Ovary (tissue), 3 donors: Measurements from ENCODE around the gene PARD3B.

Experiments used
- EP300 ChIP-seq: sonication (generic); formaldehyde crosslinking; IDR thresholded peaks from one replicate; pipeline ENCODE4 v1.6.1; 2017; ENCODE audit warnings: antibody characterized with exemption
- POLR2A ChIP-seq: fragments of 450-650 bp; IDR thresholded peaks from one replicate; pipeline ENCODE4 v1.6.1; 2017; ENCODE audit warnings: antibody characterized with exemption, mild to moderate bottlenecking, moderate library complexity
- TF ChIP-seq, protein P1 (sequence below), 3 donors: fragments of 450-650 bp in 2 of 3; fragments of 200-600 bp in 1 of 3; IDR thresholded peaks; one replicate each; pipeline versions ENCODE4 v1.5.1 to v1.8.0; 2016 to 2022; ENCODE audit warnings: antibody characterized with exemption in 3 of 3, mild to moderate bottlenecking in 1 of 3
- donor health status: DM: no; HTN: no; CAD: no.

GRCh38 chr2:205561441-205561840, 1016.2 kb downstream of the PARD3B start:
- TF ChIP-seq, protein P1, sequence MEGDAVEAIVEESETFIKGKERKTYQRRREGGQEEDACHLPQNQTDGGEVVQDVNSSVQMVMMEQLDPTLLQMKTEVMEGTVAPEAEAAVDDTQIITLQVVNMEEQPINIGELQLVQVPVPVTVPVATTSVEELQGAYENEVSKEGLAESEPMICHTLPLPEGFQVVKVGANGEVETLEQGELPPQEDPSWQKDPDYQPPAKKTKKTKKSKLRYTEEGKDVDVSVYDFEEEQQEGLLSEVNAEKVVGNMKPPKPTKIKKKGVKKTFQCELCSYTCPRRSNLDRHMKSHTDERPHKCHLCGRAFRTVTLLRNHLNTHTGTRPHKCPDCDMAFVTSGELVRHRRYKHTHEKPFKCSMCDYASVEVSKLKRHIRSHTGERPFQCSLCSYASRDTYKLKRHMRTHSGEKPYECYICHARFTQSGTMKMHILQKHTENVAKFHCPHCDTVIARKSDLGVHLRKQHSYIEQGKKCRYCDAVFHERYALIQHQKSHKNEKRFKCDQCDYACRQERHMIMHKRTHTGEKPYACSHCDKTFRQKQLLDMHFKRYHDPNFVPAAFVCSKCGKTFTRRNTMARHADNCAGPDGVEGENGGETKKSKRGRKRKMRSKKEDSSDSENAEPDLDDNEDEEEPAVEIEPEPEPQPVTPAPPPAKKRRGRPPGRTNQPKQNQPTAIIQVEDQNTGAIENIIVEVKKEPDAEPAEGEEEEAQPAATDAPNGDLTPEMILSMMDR (IDR thresholded peaks at IDR 0.05) = no peak
- no peak for TF ChIP-seq POLR2A
- TF ChIP-seq EP300 = no peak
